HEK293 (cell line): ENCODE measurements around the gene CD8B.

ENCODE experiments used
- SP3 ChIP-seq: fragments of 450-650 bp; formaldehyde crosslinking; IDR thresholded peaks from 2 replicates; pipeline ENCODE4 v1.5.1; 2016; ENCODE audit warnings: missing biosample characterization, missing genetic modification characterization
- ZNF302 ChIP-seq: fragments of 450-650 bp; formaldehyde crosslinking; IDR thresholded peaks from 2 replicates; pipeline ENCODE4 v1.5.1; 2016; ENCODE audit warnings: missing biosample characterization, missing genetic modification characterization, low read depth
- ZNF600 ChIP-seq: fragments of 450-650 bp; formaldehyde crosslinking; IDR thresholded peaks from 2 replicates; pipeline ENCODE4 v1.5.1; 2016; ENCODE audit warnings: missing biosample characterization, missing genetic modification characterization
- ZSCAN30 ChIP-seq: fragments of 450-650 bp; IDR thresholded peaks from 2 replicates; pipeline ENCODE4 v1.5.1; 2018; ENCODE audit warnings: missing biosample characterization, mild to moderate bottlenecking, missing genetic modification characterization, moderate library complexity
- TF ChIP-seq, protein P1 (sequence below): fragments of 450-650 bp; formaldehyde crosslinking; IDR thresholded peaks from 2 replicates; pipeline ENCODE4 v1.5.1; 2016; ENCODE audit warnings: missing biosample characterization, missing genetic modification characterization
- TF ChIP-seq, protein P2 (sequence below): fragments of 450-650 bp; formaldehyde crosslinking; IDR thresholded peaks from 2 replicates; pipeline ENCODE4 v1.5.1; 2016; ENCODE audit warnings: missing biosample characterization, missing genetic modification characterization
- TF ChIP-seq, protein P3 (sequence below): fragments of 450-650 bp; formaldehyde crosslinking; conservative IDR thresholded peaks from 2 replicates; pipeline ENCODE4 v1.5.1; 2016; ENCODE audit warnings: low read depth, missing biosample characterization, missing genetic modification characterization
- TF ChIP-seq, protein P4 (sequence below): fragments of 450-650 bp; formaldehyde crosslinking; IDR thresholded peaks from 2 replicates; pipeline ENCODE4 v1.5.1; 2016; ENCODE audit warnings: missing biosample characterization, missing genetic modification characterization

DNA sequence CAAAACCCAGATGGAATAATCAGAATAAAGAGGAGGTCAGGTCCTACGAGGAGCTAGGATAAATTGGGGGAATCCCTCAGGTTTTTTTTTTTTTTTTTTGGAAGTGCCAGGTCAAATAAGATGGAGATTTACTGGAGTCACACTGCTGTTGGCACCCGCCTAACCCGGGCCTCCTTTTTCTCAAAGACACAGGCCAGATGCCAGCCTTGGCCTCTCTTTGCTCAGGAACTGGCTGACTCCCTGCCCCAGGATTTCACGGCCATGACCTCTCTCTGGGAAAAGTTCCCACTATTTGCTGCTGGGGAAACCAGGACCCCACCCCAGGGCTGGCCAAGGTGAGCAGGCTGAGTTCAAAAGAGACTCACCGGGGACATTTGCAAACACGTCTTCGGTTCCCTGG lies 73.5 kb downstream of the CD8B start:
- TF ChIP-seq, protein P1, sequence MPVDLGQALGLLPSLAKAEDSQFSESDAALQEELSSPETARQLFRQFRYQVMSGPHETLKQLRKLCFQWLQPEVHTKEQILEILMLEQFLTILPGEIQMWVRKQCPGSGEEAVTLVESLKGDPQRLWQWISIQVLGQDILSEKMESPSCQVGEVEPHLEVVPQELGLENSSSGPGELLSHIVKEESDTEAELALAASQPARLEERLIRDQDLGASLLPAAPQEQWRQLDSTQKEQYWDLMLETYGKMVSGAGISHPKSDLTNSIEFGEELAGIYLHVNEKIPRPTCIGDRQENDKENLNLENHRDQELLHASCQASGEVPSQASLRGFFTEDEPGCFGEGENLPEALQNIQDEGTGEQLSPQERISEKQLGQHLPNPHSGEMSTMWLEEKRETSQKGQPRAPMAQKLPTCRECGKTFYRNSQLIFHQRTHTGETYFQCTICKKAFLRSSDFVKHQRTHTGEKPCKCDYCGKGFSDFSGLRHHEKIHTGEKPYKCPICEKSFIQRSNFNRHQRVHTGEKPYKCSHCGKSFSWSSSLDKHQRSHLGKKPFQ (tag by site-specific recombination): no peak
- TF ChIP-seq, protein P2, sequence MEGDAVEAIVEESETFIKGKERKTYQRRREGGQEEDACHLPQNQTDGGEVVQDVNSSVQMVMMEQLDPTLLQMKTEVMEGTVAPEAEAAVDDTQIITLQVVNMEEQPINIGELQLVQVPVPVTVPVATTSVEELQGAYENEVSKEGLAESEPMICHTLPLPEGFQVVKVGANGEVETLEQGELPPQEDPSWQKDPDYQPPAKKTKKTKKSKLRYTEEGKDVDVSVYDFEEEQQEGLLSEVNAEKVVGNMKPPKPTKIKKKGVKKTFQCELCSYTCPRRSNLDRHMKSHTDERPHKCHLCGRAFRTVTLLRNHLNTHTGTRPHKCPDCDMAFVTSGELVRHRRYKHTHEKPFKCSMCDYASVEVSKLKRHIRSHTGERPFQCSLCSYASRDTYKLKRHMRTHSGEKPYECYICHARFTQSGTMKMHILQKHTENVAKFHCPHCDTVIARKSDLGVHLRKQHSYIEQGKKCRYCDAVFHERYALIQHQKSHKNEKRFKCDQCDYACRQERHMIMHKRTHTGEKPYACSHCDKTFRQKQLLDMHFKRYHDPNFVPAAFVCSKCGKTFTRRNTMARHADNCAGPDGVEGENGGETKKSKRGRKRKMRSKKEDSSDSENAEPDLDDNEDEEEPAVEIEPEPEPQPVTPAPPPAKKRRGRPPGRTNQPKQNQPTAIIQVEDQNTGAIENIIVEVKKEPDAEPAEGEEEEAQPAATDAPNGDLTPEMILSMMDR (tag by site-specific recombination): no peak
- TF ChIP-seq SP3 (tag by site-specific recombination): no peak
- TF ChIP-seq, protein P3, sequence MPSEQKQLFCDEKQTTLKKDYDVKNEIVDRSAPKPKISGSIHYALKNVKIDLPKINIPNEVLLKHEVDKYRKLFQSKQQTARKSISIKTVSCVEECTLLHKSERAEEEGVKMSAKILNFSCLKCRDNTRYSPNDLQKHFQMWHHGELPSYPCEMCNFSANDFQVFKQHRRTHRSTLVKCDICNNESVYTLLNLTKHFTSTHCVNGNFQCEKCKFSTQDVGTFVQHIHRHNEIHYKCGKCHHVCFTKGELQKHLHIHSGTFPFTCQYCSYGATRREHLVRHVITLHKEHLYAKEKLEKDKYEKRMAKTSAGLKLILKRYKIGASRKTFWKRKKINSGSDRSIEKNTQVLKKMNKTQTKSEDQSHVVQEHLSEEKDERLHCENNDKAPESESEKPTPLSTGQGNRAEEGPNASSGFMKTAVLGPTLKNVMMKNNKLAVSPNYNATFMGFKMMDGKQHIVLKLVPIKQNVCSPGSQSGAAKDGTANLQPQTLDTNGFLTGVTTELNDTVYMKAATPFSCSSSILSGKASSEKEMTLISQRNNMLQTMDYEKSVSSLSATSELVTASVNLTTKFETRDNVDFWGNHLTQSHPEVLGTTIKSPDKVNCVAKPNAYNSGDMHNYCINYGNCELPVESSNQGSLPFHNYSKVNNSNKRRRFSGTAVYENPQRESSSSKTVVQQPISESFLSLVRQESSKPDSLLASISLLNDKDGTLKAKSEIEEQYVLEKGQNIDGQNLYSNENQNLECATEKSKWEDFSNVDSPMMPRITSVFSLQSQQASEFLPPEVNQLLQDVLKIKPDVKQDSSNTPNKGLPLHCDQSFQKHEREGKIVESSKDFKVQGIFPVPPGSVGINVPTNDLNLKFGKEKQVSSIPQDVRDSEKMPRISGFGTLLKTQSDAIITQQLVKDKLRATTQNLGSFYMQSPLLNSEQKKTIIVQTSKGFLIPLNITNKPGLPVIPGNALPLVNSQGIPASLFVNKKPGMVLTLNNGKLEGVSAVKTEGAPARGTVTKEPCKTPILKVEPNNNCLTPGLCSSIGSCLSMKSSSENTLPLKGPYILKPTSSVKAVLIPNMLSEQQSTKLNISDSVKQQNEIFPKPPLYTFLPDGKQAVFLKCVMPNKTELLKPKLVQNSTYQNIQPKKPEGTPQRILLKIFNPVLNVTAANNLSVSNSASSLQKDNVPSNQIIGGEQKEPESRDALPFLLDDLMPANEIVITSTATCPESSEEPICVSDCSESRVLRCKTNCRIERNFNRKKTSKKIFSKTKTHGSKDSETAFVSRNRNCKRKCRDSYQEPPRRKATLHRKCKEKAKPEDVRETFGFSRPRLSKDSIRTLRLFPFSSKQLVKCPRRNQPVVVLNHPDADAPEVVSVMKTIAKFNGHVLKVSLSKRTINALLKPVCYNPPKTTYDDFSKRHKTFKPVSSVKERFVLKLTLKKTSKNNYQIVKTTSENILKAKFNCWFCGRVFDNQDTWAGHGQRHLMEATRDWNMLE (tag by site-specific recombination): no peak
- TF ChIP-seq ZSCAN30 (tag by site-specific recombination): no peak
- TF ChIP-seq, protein P4, sequence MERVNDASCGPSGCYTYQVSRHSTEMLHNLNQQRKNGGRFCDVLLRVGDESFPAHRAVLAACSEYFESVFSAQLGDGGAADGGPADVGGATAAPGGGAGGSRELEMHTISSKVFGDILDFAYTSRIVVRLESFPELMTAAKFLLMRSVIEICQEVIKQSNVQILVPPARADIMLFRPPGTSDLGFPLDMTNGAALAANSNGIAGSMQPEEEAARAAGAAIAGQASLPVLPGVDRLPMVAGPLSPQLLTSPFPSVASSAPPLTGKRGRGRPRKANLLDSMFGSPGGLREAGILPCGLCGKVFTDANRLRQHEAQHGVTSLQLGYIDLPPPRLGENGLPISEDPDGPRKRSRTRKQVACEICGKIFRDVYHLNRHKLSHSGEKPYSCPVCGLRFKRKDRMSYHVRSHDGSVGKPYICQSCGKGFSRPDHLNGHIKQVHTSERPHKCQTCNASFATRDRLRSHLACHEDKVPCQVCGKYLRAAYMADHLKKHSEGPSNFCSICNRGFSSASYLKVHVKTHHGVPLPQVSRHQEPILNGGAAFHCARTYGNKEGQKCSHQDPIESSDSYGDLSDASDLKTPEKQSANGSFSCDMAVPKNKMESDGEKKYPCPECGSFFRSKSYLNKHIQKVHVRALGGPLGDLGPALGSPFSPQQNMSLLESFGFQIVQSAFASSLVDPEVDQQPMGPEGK (tag by site-specific recombination): no peak
- no peak for TF ChIP-seq ZNF600 (tag by site-specific recombination)
- no peak for TF ChIP-seq ZNF302 (tag by site-specific recombination)
